Fibroblast of pulmonary artery (primary cell): ENCODE results near the gene NCK1.
"Not testable (repeated sequence)": the region's sequence is repeated elsewhere in the genome, so short reads cannot be mapped to it uniquely, and the experiment has no call there.

ENCODE experiments used
- DNase-seq: peaks from one replicate; pipeline ENCODE4 v3.0.0-alpha.2; 2010; ENCODE audit warnings: low read depth
- H3K4me3 ChIP-seq: replicated peaks from 2 replicates; pipeline ENCODE4 v1.5.1; 2011; ENCODE audit warnings: low read depth, mild to moderate bottlenecking, control low read depth, low read length, moderate library complexity
- CTCF ChIP-seq: IDR thresholded peaks from 2 replicates; pipeline ENCODE4 v1.5.1; 2011; ENCODE audit warnings: mild to moderate bottlenecking, control low read depth, low read length, inconsistent platforms; ENCODE audit errors: missing control alignments

Gene NCK1

DNA sequence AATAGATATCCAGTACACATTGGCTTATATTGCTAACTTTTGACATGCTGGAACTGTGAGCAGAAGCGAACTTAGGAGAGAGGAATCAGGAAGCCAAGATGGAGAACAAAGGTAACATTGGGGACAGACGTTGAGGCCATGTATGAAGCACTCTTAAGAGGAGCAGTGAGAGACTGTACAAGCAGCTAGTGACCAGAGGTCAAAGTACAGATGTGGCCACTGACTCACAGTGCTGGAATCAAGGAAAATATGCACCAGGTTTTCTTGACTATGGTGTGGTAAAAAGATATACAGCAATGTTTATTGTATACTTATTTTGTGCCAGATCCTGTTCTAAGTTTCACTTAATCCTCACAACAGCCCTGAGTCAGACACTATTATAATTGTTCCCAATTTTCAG, 93.8 kb downstream of the NCK1 start:
- TF ChIP-seq CTCF = no peak
- DNase-seq = peak; percentile 79
- H3K4me3 ChIP-seq = no peak overlapping the region

- no peak for TF ChIP-seq CTCF
- H3K4me3 ChIP-seq = no peak overlapping the region
- no peak for DNase-seq
These were observed 95.0 kb downstream of the NCK1 start for GRCh38 chr3:136956971-136957370.

GRCh38 chr3:136957751-136958288, 95.8 kb downstream of the NCK1 start, which contains the start of gene IL20RB:
IL20RB (plus strand) TSS chr3:136957983; CDS start chr3:136958114, 131 bp downstream.
- no peak within 1 kb of the TSS for H3K4me3 ChIP-seq
- DNase-seq = peak; percentile 58
- TF ChIP-seq CTCF = no peak

DNA sequence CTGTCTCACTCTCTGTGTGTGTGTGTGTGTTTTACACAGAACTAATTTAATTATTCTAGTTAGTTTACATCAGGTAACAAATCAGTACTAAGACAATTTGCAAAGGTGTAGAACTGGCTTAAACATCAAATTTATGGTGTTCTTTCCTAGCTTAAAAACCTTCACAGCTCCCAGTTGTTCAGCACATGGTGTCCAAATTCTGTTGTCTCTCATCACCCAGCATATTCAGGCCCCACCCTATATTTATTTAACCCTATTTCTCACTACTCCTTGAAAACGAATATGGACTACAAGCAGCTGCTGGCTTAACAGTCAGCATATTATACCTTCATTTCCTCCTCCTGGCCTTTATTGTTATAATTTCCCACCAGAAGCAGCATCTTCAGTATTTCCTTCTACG, 96.9 kb downstream of the NCK1 start:
- DNase-seq = no peak
- H3K4me3 ChIP-seq = no peak overlapping the region
- no peak for TF ChIP-seq CTCF

- H3K4me3 ChIP-seq = no peak overlapping the region
- no peak for DNase-seq
- no peak for TF ChIP-seq CTCF
These were observed 97.6 kb downstream of the NCK1 start for GRCh38 chr3:136959599-136959998.

DNA sequence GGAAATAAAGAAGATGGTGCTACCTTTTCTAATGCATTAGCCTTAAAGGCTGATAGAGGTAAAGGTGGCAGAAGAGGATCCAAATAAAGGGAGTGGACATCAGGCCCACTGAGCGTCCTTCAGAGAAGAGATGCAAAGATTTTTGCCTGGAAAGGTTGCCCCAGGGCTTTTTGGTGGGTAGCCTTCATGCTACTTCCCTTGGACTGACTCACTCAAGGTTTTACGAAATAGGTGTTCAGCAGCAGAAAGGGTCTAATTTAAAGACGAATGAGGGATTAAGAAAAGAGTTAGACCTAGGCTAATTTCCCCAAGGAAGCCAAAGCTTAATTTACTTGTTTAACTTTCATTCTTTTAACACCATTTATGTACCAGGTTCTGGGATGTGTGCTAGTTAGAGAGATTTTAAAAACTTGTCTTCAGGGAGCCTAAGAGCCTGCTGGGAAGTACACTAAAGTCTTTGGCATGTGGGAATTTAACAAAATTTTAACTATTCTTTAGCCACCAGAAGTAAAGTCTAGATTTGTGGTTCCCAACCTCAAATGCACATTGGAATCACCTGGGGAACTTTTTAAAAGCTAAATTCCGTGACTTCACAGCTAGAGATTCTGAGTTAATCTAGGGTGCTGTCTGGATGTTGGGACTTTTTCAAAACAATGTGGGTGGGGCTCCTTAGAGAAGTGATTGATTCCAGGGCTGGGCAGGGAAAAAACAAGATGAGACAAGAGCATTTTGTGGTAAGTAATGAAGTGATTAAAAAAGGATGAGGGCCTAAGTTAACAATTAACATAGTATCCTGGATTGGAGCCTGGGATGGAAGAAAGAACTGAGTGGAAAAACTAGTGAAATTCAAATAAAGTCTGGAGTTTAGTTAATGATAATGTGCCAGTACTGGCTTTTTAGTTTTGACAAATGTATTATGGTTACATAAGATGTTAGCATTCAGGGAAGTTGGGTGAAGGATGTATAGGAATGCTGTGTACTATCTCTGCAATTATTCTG, 99.1 kb downstream of the NCK1 start:
- no peak overlapping the region for H3K4me3 ChIP-seq
- TF ChIP-seq CTCF = no peak
- DNase-seq = no peak

- H3K4me3 ChIP-seq = no peak overlapping the region
- no peak for DNase-seq
- no peak for TF ChIP-seq CTCF
These were observed 100.9 kb downstream of the NCK1 start for GRCh38 chr3:136962927-136963326.

- H3K4me3 ChIP-seq, DNase-seq: not testable (repeated sequence)
These were observed 107.5 kb downstream of the NCK1 start for GRCh38 chr3:136969539-136969938.
